HEK293 (cell line): Measurements from ENCODE around the gene PPP1R11.
"Not testable (repeated sequence)": the region's sequence is repeated elsewhere in the genome, so short reads cannot be mapped to it uniquely, and the experiment has no call there.

ENCODE experiments used
- BCL11B ChIP-seq: fragments of 450-650 bp; formaldehyde crosslinking; IDR thresholded peaks from 2 replicates; pipeline ENCODE4 v1.5.1; 2016; ENCODE audit warnings: low read depth, missing biosample characterization, missing genetic modification characterization
- CTCF ChIP-seq: fragments of 450-650 bp; formaldehyde crosslinking; IDR thresholded peaks from 2 replicates; pipeline ENCODE4 v1.5.1; 2016; ENCODE audit warnings: missing biosample characterization, missing genetic modification characterization
- ELK4 ChIP-seq: IDR thresholded peaks from 2 replicates; pipeline ENCODE4 v1.6.1; 2011; ENCODE audit warnings: mild to moderate bottlenecking, low read depth, low read length, borderline replicate concordance
- KLF9 ChIP-seq: fragments of 450-650 bp; formaldehyde crosslinking; IDR thresholded peaks from 2 replicates; pipeline ENCODE4 v1.5.1; 2016; ENCODE audit warnings: missing biosample characterization, missing genetic modification characterization, low read depth
- YY1 ChIP-seq: fragments of 450-650 bp; formaldehyde crosslinking; IDR thresholded peaks from 2 replicates; pipeline ENCODE4 v1.5.1; 2018; ENCODE audit warnings: missing biosample characterization, missing genetic modification characterization
- ZBTB48 ChIP-seq: fragments of 450-650 bp; formaldehyde crosslinking; IDR thresholded peaks from 2 replicates; pipeline ENCODE4 v1.5.1; 2016; ENCODE audit warnings: missing biosample characterization, missing genetic modification characterization
- ZNF133 ChIP-seq: fragments of 450-650 bp; formaldehyde crosslinking; IDR thresholded peaks from 2 replicates; pipeline ENCODE4 v1.5.1; 2016; ENCODE audit warnings: missing biosample characterization, missing genetic modification characterization
- ZNF211 ChIP-seq: fragments of 450-650 bp; formaldehyde crosslinking; IDR thresholded peaks from 2 replicates; pipeline ENCODE4 v1.5.1; 2016; ENCODE audit warnings: low read depth, missing biosample characterization, missing genetic modification characterization
- ZNF311 ChIP-seq: fragments of 450-650 bp; formaldehyde crosslinking; IDR thresholded peaks from 2 replicates; pipeline ENCODE4 v1.5.1; 2017; ENCODE audit warnings: missing biosample characterization, missing genetic modification characterization, borderline replicate concordance
- ZNF768 ChIP-seq: fragments of 450-650 bp; formaldehyde crosslinking; IDR thresholded peaks from 2 replicates; pipeline ENCODE4 v1.5.1; 2018; ENCODE audit warnings: missing biosample characterization, mild to moderate bottlenecking, missing genetic modification characterization
- ZNF777 ChIP-seq: fragments of 450-650 bp; formaldehyde crosslinking; IDR thresholded peaks from 2 replicates; pipeline ENCODE4 v1.5.1; 2017; ENCODE audit warnings: missing biosample characterization, missing genetic modification characterization, borderline replicate concordance

- TF ChIP-seq CTCF; YY1 (tag by site-specific recombination); ZNF133 (tag by site-specific recombination); ELK4; KLF9 (tag by site-specific recombination); ZNF777 (tag by site-specific recombination); ZNF211 (tag by site-specific recombination); ZNF768 (tag by site-specific recombination); ZBTB48 (tag by site-specific recombination); ZNF311 (tag by site-specific recombination); BCL11B (tag by site-specific recombination): not testable (repeated sequence)
These were observed 33.6 kb upstream of the PPP1R11 start for GRCh38 chr6:30033440-30033839.
